Fibroblast of skin of back (primary cell): ENCODE data around the gene GRM5.

ENCODE experiments used
- DNase-seq: peaks from one replicate; pipeline ENCODE4 v3.0.0-alpha.2; 2013

The GRM5 gene

GRCh38 chr11:88604260-88604659 lies 461.5 kb downstream of the GRM5 start:
- peak; percentile 65 for DNase-seq

DNA sequence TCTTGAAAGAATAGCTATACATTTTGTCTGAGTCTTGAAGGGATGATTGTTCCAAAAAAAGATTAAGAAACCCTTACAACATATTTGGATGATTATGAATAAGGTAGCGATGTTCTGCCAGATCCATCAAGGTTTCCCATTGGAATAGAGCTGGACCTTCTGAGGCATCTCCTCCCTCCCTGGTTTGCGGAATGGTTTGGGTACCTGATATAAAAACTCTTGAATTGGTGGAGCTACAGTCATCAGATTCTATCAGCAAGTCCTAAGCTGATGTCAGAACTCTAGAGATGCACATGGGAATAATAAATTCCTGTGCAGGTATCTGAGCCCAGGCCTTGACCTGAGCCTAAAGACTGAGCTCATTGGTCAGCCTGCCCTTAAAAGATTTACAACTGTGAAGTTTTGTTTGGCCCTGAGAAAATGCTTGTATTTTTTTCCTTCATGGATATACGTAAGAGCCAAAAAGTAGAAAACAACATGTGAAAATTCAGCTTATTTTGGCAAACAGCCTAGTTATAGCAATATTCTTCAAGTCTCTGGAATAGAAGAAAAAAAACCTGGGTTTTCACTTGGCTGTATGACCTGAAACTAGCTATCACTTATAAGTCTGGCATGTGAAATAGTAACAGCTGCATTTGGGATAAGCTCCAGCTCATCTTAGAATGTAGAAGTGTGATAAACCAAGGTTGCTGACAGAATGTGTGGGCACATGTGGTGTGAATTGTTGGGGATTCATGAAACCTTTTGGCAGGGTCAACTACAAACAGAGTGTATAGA lies 462.5 kb downstream of the GRM5 start:
- DNase-seq = no peak

GRCh38 chr11:88597387-88597786 lies 468.4 kb downstream of the GRM5 start:
- DNase-seq = no peak

- no peak for DNase-seq
Observed at GRCh38 chr11:88596786-88597185, 469.0 kb downstream of the GRM5 start.

DNA sequence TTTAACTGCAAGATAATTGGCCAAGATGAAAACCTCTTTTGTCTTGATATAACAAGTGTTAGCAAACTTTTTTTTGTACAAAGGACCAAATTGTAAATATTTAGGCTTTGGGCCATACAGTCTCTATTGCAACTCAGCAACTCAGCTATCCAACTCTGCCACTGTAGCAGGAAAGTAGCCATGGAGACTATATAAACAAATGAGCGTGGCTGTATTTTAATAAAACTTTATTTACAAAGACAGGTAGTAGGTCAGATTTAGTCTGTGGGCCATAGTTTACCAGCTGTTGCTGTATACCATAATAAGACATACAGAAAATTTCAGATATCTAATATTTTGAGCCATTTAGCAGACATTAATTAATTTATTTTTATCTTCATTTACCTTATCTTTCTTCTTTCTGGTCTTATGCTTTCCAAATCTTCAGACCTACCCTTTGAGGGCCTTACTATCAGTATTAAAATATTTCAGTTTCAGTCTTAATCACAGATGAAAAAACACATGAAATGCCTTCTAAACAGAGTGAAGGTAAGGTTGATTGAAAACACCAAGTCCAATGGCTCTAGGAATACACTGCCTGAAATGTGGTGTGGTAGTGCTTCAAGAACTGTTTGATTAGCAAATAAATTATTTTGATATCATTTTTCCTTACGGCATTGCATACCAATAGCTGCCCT lies 471.4 kb downstream of the GRM5 start:
- DNase-seq = no peak

- DNase-seq = no peak
Observed at GRCh38 chr11:88590361-88590760, 475.4 kb downstream of the GRM5 start.

DNA sequence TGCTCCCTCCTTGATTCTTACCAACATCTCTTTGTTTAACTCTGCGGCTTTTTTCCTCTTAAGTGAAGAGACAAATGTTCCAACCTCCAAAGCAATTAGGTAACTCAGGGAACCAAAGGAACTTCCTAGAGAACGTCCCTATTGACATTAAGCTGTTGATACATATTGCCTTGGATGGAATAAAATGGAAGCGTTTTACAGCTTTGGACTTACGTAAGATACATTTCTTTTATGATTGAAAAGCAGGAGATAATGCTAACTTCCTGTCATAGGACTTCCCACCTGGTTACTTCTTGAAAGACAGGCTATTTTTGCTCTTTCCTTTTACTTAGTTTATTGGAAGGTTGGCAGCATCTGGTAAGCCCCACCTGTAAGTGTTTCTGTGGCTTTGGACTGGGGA lies 482.5 kb downstream of the GRM5 start:
- no peak for DNase-seq

DNA sequence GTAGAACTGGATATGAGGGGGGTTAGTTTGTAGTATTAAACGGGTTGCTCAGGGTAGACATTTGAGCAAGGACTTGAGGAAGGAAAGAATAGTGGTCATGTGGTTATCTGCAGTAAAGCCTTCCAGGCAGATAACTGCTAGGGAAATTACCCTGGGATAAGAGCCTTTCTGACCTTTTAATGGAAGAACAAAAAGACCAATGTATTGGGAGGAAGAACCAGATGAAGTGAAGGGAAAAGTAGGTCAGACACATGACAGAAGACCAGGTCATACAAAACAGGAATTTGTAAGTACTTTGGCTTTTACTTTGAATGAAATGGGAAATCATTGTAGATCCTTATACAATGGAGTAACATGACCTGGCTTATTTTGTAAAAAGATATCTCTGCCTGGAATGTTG lies 486.3 kb downstream of the GRM5 start:
- no peak for DNase-seq

- DNase-seq = no peak
Observed at GRCh38 chr11:88576741-88577140, 489.0 kb downstream of the GRM5 start.

DNA sequence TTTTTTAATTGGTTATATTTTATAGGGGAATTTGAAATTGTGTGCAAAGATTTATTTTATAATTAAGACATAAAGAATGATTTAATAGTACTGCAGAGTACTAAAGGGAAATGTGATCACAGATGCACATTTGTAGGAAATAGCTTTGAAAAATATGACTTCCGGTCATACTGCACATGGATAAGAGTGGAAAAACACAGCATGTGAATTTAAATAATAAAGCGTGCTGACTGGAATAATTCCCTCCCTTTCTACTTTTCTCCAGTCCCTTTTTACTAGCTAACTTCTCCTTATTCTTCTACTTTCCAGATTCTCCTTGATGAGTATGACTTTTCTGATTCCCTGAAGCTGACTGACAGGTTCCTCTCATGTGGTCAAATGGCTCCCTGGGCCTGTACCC lies 489.9 kb downstream of the GRM5 start:
- DNase-seq = no peak

- DNase-seq = peak; percentile 6
Observed at GRCh38 chr11:88569342-88569741, 496.4 kb downstream of the GRM5 start.

DNA sequence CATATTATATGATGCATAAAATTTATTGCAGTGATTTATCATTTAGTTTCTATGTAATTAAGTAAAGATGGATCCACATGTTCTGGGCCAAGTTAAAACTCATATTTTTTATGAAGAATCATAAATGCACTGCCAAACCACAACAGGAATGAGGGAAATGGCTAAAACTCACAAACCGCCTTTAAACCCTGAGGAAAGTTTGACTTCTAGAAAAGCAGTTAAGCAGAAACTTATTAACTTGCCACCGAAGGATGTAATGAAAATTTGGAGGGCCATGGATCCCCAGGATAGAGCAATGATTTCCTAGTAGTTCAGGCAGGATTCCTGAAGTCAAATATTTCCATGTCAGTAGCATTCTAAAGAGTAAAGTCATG lies 510.0 kb downstream of the GRM5 start:
- peak; percentile 60 for DNase-seq

GRCh38 chr11:88555018-88555828 lies 510.6 kb downstream of the GRM5 start:
- DNase-seq = peak; percentile 99

DNA sequence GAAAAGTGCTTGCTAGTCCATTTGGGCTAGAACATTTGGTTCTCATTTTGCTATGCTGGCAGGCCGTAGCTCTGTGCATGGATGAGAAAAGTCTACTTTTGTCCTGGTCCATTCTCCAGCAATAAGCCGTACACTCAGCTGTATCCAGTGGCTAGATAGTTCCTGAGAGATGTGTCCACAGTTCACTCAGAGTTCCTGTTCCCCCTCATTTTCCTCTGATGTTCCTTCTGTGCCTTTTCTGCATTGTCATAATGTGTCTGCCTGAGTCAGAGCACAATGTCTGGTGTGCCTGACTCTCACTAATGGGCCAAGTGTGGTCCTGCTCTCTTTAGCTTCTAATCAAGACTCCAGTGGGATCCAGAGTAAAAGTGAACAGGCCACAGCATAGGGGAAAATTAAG lies 512.6 kb downstream of the GRM5 start:
- peak; percentile 50 for DNase-seq

DNA sequence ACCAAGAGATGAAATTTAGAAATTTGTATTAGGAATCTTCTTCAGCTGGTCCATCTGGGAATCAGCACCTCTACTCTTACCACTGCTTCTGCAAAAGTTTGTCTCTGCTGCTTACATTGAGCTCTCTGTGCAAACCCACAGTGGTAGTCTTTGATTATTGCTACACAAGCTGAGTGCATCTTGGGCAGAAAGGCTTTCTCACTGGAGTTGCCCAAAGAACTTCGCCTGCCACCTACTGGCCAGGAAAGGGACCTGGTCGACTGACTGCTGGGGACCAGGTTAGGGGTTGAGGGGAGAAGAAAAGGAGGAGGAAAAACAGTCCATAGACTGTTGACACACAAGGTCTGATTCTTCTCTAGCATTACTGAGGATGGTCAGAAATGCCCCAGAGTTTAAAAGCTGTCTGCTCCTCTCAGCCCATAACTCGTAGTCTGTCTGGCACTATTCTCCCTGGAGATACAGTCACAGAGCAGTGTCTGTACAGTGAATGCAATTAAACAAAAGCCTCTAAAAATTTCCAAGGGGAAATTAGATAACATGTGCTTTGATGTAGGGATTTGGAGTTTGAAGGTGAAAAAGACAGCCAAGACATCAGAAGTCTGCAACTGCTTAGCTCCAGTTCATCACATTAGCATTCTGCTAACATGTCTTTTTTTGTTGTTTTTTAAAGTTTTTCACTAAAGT lies 513.3 kb downstream of the GRM5 start:
- peak; percentile 45 for DNase-seq

GRCh38 chr11:88544656-88545280 lies 521.0 kb downstream of the GRM5 start:
- DNase-seq = no peak

DNA sequence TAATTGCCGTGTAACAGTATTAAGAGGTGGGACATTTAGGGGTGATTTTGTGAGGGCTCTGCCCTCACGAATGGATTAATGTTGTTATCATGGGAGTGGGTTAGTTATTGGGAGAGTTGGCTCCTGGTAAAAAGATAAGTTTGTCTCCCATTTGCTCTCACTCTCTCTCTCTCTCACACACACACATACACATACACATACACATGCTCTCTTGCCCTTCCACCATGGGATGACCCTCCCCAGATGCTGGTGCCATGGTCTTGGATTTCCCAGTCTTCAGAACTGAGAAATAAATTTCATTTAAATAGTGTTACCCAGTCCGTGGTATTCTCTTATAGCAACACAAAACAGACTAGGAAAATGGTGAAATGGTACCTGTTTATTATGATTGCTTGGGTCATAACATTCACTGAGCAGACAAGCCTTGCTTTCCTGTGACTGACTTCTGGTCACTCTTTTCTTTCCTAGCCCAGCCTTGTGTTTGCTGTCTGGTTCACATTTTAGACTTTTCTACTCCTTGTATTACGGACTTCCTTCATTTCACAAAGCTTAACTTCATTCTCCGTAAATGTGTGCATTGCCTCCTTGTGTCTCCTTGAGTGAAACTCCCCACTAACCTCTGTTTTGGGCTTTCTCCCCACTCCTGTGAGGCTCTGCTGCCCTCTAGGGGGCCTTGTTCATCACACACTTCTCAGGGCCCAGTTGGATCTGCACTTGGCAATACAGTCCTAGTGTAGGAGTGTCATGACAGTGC lies 521.7 kb downstream of the GRM5 start:
- peak; percentile 86 for DNase-seq

GRCh38 chr11:88541006-88541405 lies 524.8 kb downstream of the GRM5 start:
- no peak for DNase-seq

DNA sequence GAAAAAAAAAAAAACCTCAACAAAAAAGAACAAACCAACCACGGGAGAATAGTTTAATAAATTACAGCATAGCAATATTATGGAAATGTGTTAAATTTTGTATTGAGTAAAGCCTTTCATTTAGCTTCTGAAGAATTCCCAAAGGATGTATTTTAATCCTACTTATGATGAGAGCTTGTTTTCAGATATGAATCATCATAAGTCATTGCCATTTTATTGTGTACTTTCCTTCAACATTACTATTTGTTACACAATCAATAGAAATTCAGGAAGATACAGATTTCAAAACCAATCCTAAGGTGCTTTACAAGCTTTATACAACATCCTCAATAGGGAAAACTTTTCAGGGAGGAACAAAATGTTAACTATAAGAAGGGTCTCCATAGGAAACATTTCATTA lies 527.7 kb downstream of the GRM5 start:
- DNase-seq = peak; percentile 70

DNA sequence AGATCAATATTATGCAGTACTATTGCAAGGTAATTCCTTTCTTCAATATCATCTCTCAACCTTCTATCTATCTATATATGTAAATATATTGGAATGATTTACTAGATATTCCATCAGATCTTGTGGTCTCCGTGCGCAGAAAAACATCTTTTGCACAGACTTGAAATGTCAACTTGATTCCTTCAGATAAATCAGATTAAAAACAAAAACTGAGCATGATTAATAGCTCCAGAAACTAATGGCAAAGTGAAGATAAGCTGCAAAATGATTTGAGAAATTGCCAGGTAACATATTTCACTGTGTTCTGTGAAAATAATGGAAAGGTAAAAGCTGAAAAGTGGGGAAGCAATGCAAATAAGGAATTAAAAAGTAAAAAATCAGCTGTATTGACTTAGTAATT lies 528.2 kb downstream of the GRM5 start:
- no peak for DNase-seq

DNA sequence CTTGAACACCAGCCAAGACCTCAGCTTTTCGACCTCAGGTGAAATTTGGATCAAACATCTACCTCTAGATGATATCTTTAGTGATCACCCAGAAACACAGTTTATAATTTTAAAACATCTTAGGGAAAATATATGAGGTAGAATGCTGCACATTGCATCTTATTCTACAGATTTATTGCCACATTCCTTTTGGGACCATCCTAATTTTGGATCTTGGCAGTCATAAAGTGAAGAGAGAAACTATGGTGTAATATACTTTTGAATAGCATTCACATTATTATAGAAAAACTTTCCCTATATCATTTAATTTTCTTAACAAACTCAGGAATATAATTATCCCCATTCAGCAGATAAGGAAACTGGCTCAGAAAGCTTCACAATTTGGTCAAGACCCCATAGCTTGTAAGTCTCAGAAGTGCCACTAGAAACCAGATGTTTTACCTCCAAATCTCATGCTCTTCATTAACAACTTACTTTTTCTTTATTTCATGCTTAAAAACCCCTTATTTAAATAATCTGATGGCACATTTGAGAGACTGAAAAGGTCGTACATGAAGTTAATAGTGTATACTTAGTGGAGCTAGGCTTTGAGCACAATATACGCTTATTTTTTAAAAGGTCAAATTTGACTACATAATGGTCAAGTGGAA lies 529.0 kb downstream of the GRM5 start:
- DNase-seq = no peak
